ENCODE measurements around the gene TAOK2.

Gene TAOK2

GRCh38 chr16:30002614-30003346 is 29.1 kb downstream of the TAOK2 start:
- H3K9me2 ChIP-seq (ENCODE audit: low read depth, low read length) = no peaks in the 10 kb centered on the region
- no peaks in the 10 kb centered on the region for H3F3A ChIP-seq (ENCODE audit: insufficient read depth, low read length)
- no peak overlapping the region for H3K4me3 ChIP-seq (ENCODE audit: low read depth, low read length, poor library complexity, severe bottlenecking)

GRCh38 chr16:30003670-30004423 is 30.2 kb downstream of the TAOK2 start:
- Histone ChIP-seq H3K9ac (ENCODE audit: low read length) (no peak overlapping the region), H3K4me2 (ENCODE audit: low read length) (no peak overlapping the region), H3K36me3 (ENCODE audit: insufficient read depth, low read length) (peaks cover 32% of the 10 kb centered on the region)

More at GRCh38 chr16:30002614-30003346, 29.1 kb downstream of the TAOK2 start:
- H3K4me1 ChIP-seq (ENCODE audit: insufficient read depth, low read length, severe bottlenecking) = no peaks in the 10 kb centered on the region
- H3K27me3 ChIP-seq (ENCODE audit: insufficient read depth, low read length) = no peaks in the 10 kb centered on the region
- H3K36me3 ChIP-seq (ENCODE audit: insufficient read depth, low read length) = peaks cover 38% of the 10 kb centered on the region
- H2AFZ ChIP-seq (ENCODE audit: low read length) = no peak overlapping the region
- H3K4me2 ChIP-seq (ENCODE audit: low read length) = no peak overlapping the region
- no peak overlapping the region for H3K27ac ChIP-seq (ENCODE audit: low read depth, low read length, poor library complexity, severe bottlenecking)
- no peaks in the 10 kb centered on the region for H4K20me1 ChIP-seq (ENCODE audit: insufficient read depth, low read length)
- TF ChIP-seq CTCF (IDR thresholded peaks at IDR 0.05; ENCODE audit: low read length) = no peak
- TF ChIP-seq EZH2 (IDR thresholded peaks at IDR 0.05; ENCODE audit: borderline replicate concordance, low read length) = no peak
- H3K9me3 ChIP-seq (ENCODE audit: low read length) = no peaks in the 10 kb centered on the region
- no peak overlapping the region for H3K9ac ChIP-seq (ENCODE audit: low read length)
- H3K79me2 ChIP-seq (ENCODE audit: insufficient read depth, low read length) = no peaks in the 10 kb centered on the region

GRCh38 chr16:30004424-30004776 is 30.7 kb downstream of the TAOK2 start:
- Histone ChIP-seq H4K20me1 (ENCODE audit: insufficient read depth, low read length) (no peaks in the 10 kb centered on the region), H3K36me3 (ENCODE audit: insufficient read depth, low read length) (peaks cover 30% of the 10 kb centered on the region), H3K27ac (ENCODE audit: low read depth, low read length, poor library complexity, severe bottlenecking) (no peak overlapping the region), H3K9me2 (ENCODE audit: low read depth, low read length) (no peaks in the 10 kb centered on the region), H2AFZ (ENCODE audit: low read length) (no peak overlapping the region), H3K4me1 (ENCODE audit: insufficient read depth, low read length, severe bottlenecking) (no peaks in the 10 kb centered on the region), H3K79me2 (ENCODE audit: insufficient read depth, low read length) (no peaks in the 10 kb centered on the region), H3K4me3 (ENCODE audit: low read depth, low read length, poor library complexity, severe bottlenecking) (no peak overlapping the region), H3K9me3 (ENCODE audit: low read length) (no peaks in the 10 kb centered on the region), H3K4me2 (ENCODE audit: low read length) (no peak overlapping the region), H3K27me3 (ENCODE audit: insufficient read depth, low read length) (no peaks in the 10 kb centered on the region; the same call in none of the 2 replicates), H3F3A (ENCODE audit: insufficient read depth, low read length) (no peaks in the 10 kb centered on the region), H3K9ac (ENCODE audit: low read length) (no peak overlapping the region)
- TF ChIP-seq CTCF (IDR thresholded peaks at IDR 0.05; ENCODE audit: low read length) (no peak), EZH2 (IDR thresholded peaks at IDR 0.05; ENCODE audit: borderline replicate concordance, low read length) (no peak)

More at GRCh38 chr16:30003670-30004423, 30.2 kb downstream of the TAOK2 start:
- Histone ChIP-seq H2AFZ (ENCODE audit: low read length) (no peak overlapping the region), H3K27me3 (ENCODE audit: insufficient read depth, low read length) (no peaks in the 10 kb centered on the region; the same call in 1 of the 2 replicates), H3K4me3 (ENCODE audit: low read depth, low read length, poor library complexity, severe bottlenecking) (no peak overlapping the region), H3F3A (ENCODE audit: insufficient read depth, low read length) (no peaks in the 10 kb centered on the region), H3K9me3 (ENCODE audit: low read length) (no peaks in the 10 kb centered on the region), H3K4me1 (ENCODE audit: insufficient read depth, low read length, severe bottlenecking) (no peaks in the 10 kb centered on the region), H3K79me2 (ENCODE audit: insufficient read depth, low read length) (no peaks in the 10 kb centered on the region), H3K9me2 (ENCODE audit: low read depth, low read length) (no peaks in the 10 kb centered on the region), H3K27ac (ENCODE audit: low read depth, low read length, poor library complexity, severe bottlenecking) (no peak overlapping the region), H4K20me1 (ENCODE audit: insufficient read depth, low read length) (no peaks in the 10 kb centered on the region)
- TF ChIP-seq CTCF (IDR thresholded peaks at IDR 0.05; ENCODE audit: low read length) (no peak), EZH2 (IDR thresholded peaks at IDR 0.05; ENCODE audit: borderline replicate concordance, low read length) (no peak)

All from OCI-LY1 (cell line).